OCI-LY3 (cell line): ENCODE results near the gene LGALS4.

ENCODE experiments used
- H2AFZ ChIP-seq: fragments of 200-600, 300-600 bp; shearing (Covaris generic); 2 replicates; pipeline ENCODE4 v1.6.0; 2014; ENCODE audit warnings: antibody characterized with exemption, low read depth, low read length
- H3K27ac ChIP-seq: fragments of 200-600, 300-600 bp; sonication (generic); 2 replicates; pipeline ENCODE4 v1.5.1; 2014; ENCODE audit warnings: mild to moderate bottlenecking, low read length, moderate library complexity, mixed read lengths
- H3K27me3 ChIP-seq: fragments of 200-600, 300-600 bp; sonication (generic); 2 replicates; pipeline ENCODE4 v1.6.1; 2014; ENCODE audit warnings: low read depth, low read length, mixed read lengths
- H3K36me3 ChIP-seq: fragments of 200-600, 300-600 bp; sonication (generic); replicated peaks from 2 replicates; pipeline ENCODE3; 2014; ENCODE audit warnings: low read depth, low read length, mixed read lengths
- H3K4me1 ChIP-seq: fragments of 300-600, 200-600 bp; sonication (generic); 2 replicates; pipeline ENCODE4 v1.6.1; 2014; ENCODE audit warnings: low read length, mixed read lengths
- H3K4me2 ChIP-seq: fragments of 200-600, 300-600 bp; sonication (generic); 2 replicates; pipeline ENCODE4 v1.6.1; 2014; ENCODE audit warnings: low read length, mixed read lengths
- H3K4me3 ChIP-seq: fragments of 300-600, 200-600 bp; sonication (generic); 2 replicates; pipeline ENCODE4 v1.5.1; 2014; ENCODE audit warnings: antibody characterized with exemption, mild to moderate bottlenecking, low read length, moderate library complexity
- H3K79me2 ChIP-seq: fragments of 300-600, 200-600 bp; shearing (Covaris generic); 2 replicates; pipeline ENCODE4 v1.6.1; 2014; ENCODE audit warnings: mild to moderate bottlenecking, low read length, mixed read lengths
- H3K9ac ChIP-seq: fragments of 300-600, 200-600 bp; shearing (Covaris generic); 2 replicates; pipeline ENCODE4 v1.6.0; 2014; ENCODE audit warnings: mild to moderate bottlenecking, low read length, moderate library complexity
- H3K9me3 ChIP-seq: fragments of 200-600, 300-600 bp; shearing (Covaris generic); 2 replicates; pipeline ENCODE4 v1.6.1; 2014; ENCODE audit warnings: low read length, mixed read lengths; ENCODE audit not compliant: insufficient read depth
- H4K20me1 ChIP-seq: fragments of 200-600, 300-600 bp; sonication (generic); 2 replicates; pipeline ENCODE4 v1.6.1; 2016; ENCODE audit warnings: low read length, mixed read lengths; ENCODE audit not compliant: insufficient read depth
- CTCF ChIP-seq: fragments of 200-600, 300-600 bp; sonication (generic); IDR thresholded peaks from 2 replicates; pipeline ENCODE4 v1.5.1; 2014; ENCODE audit warnings: antibody characterized with exemption, low read length, low read depth
- EZH2phosphoT487 ChIP-seq: fragments of 200-600 bp; shearing (Covaris generic); IDR thresholded peaks from 2 replicates; pipeline ENCODE4 v1.6.1; 2018; ENCODE audit warnings: antibody characterized with exemption, mixed run types, low read depth

Gene LGALS4

DNA sequence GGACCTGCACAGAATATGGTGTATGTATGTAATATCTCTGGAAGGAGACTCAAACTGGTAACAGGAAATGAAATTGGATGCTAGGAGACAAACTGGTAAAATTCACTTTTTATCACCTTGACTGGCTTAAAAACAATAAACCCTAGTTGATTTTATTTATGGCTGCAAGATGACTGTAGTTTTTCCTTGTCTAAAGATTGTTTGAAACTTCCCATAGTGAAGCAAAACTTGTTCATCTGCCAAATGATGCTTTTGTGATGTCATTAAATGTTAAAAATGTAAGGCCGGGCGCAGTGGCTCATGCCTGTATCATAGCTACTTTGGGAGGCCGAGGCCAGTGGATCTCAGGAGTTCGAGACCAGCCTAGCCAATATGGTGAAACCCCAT is 21.4 kb upstream of the LGALS4 start:
- no peak overlapping the region for H3K4me2 ChIP-seq
- H3K27me3 ChIP-seq: no peaks in the 10 kb centered on the region
- H3K9ac ChIP-seq: no peak overlapping the region
- H2AFZ ChIP-seq: no peak overlapping the region
- peaks cover 9% of the 10 kb centered on the region; the same call in 1 of the 2 replicates for H3K4me1 ChIP-seq
- H3K27ac ChIP-seq: no peak overlapping the region
- no peaks in the 10 kb centered on the region for H3K9me3 ChIP-seq
- TF ChIP-seq CTCF (no peak), EZH2phosphoT487 (no peak)
- H3K79me2 ChIP-seq: peaks cover 9% of the 10 kb centered on the region; the same call in 1 of the 2 replicates
- H3K4me3 ChIP-seq: no peak overlapping the region
- H3K36me3 ChIP-seq: peaks cover 40% of the 10 kb centered on the region
- peaks cover 12% of the 10 kb centered on the region; the same call in 1 of the 2 replicates for H4K20me1 ChIP-seq

- no peak overlapping the region for H3K27ac ChIP-seq
- no peaks in the 10 kb centered on the region for H3K27me3 ChIP-seq
- H2AFZ ChIP-seq: no peak overlapping the region
- peaks cover 9% of the 10 kb centered on the region; the same call in 1 of the 2 replicates for H3K4me1 ChIP-seq
- 0 out of 2 replicates have a peak, but pooled peaks cover 6% of the 10 kb centered on the region for H4K20me1 ChIP-seq
- no peak overlapping the region for H3K4me2 ChIP-seq
- H3K9me3 ChIP-seq: no peaks in the 10 kb centered on the region
- TF ChIP-seq CTCF: no peak
- TF ChIP-seq EZH2phosphoT487: no peak
- H3K4me3 ChIP-seq: no peak overlapping the region
- peaks cover 9% of the 10 kb centered on the region; the same call in 1 of the 2 replicates for H3K79me2 ChIP-seq
- no peak overlapping the region for H3K9ac ChIP-seq
- peaks cover 34% of the 10 kb centered on the region for H3K36me3 ChIP-seq
Measured at GRCh38 chr19:38833092-38833425, 20.3 kb upstream of the LGALS4 start.

GRCh38 chr19:38831142-38831605 is 18.4 kb upstream of the LGALS4 start:
- peaks cover 9% of the 10 kb centered on the region; the same call in 1 of the 2 replicates for H3K4me1 ChIP-seq
- H3K36me3 ChIP-seq: peaks cover 26% of the 10 kb centered on the region
- H3K4me3 ChIP-seq: peak overlapping the region; percentile 82

More at GRCh38 chr19:38831142-38831605, 18.4 kb upstream of the LGALS4 start:
- peak overlapping the region; percentile 82 for H3K4me2 ChIP-seq
- H3K9me3 ChIP-seq: no peaks in the 10 kb centered on the region
- peak overlapping the region; percentile 71 for H3K27ac ChIP-seq
- no peaks in the 10 kb centered on the region for H4K20me1 ChIP-seq
- no peaks in the 10 kb centered on the region for H3K27me3 ChIP-seq
- no peak for TF ChIP-seq EZH2phosphoT487
- no peak for TF ChIP-seq CTCF
- H3K79me2 ChIP-seq: peaks cover 9% of the 10 kb centered on the region; the same call in 1 of the 2 replicates
- H2AFZ ChIP-seq: peak overlapping the region; percentile 83
- peak overlapping the region; percentile 91 for H3K9ac ChIP-seq
